Astrocyte (in vitro differentiated cells and primary cell): ENCODE results near the gene ARHGAP1.
"Not testable (repeated sequence)": the region's sequence is repeated elsewhere in the genome, so short reads cannot be mapped to it uniquely, and the experiment has no call there.

Experiments
- CTCF ChIP-seq: IDR thresholded peaks from 2 replicates; pipeline ENCODE4 v1.5.1; 2011; ENCODE audit warnings: low read depth, mild to moderate bottlenecking, inconsistent platforms, low read length, moderate library complexity; ENCODE audit not compliant: insufficient read depth
- EZH2 ChIP-seq: IDR thresholded peaks from 2 replicates; pipeline ENCODE4 v1.6.1; 2012; ENCODE audit warnings: mild to moderate bottlenecking, low read length, inconsistent platforms; ENCODE audit not compliant: insufficient read depth

GRCh38 chr11:46709351-46709750, 8.9 kb upstream of the ARHGAP1 start:
- TF ChIP-seq CTCF, EZH2: not testable (repeated sequence)
